HG03139 (cell line): ENCODE measurements around the gene SLC25A30.
A peak's percentile ranks its signal among the peaks of the same experiment; 100 is the strongest.

Experiments used
- ATAC-seq: cut with Tn5 transposase; IDR thresholded peaks from one replicate; pipeline ENCODE4 v1.9.1; 2021; ENCODE audit not compliant: unreplicated experiment

The SLC25A30 gene, protein sequence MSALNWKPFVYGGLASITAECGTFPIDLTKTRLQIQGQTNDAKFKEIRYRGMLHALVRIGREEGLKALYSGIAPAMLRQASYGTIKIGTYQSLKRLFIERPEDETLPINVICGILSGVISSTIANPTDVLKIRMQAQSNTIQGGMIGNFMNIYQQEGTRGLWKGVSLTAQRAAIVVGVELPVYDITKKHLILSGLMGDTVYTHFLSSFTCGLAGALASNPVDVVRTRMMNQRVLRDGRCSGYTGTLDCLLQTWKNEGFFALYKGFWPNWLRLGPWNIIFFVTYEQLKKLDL

GRCh38 chr13:45417790-45418534 is at the start of gene SLC25A30:
Gene SLC25A30 (minus strand): TSS chr13:45418373. CDS start chr13:45411425, 6,948 bp downstream.
- peak; percentile 90 for ATAC-seq

- ATAC-seq: no peak
Measured at GRCh38 chr13:45466359-45466758, 48.2 kb upstream of the SLC25A30 start.

DNA sequence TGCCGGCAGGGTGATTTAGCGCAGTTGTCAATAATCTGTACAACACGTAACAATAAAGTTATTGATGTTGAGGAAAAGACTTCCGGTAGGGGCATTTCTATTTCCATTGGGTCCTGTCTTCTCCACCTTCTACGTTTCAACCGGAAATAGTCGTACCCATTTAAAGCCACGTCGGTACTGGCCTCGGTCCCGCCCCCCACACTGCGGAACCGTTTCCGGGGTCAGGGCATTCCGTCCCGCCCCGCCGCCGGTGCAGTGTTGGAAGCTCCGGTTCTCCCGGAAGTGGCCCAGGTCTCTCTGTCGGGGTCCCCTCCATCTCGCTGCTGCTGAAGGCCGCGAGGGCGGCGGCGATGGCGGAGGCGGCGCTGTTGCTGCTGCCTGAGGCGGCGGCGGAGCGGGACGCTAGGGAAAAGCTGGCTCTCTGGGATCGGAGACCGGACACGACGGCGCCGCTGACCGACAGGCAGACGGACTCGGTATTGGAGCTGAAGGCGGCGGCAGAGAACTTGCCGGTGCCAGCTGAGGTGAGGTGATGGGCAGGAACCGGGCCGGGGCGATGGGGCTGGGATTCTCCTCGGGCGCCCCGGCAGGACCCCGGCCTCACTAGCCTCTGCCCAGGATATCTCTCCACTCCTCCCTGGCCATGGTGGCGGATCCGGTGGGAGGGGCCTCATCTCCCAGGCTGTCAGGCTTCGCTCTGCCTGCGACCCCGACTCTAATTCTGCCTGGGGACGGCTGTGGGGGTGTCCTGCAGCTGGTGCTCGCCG is 46.7 kb upstream of the SLC25A30 start, which contains the start of gene COG3:
Gene COG3 (plus strand): TSS at position 253 of the 767 bp plus-strand sequence. CDS start 98 bp downstream, at position 351.
- ATAC-seq: peak; percentile 96

GRCh38 chr13:45464141-45464686 is 46.0 kb upstream of the SLC25A30 start:
- no peak for ATAC-seq

GRCh38 chr13:45456196-45456972 is 38.2 kb upstream of the SLC25A30 start:
- ATAC-seq: no peak

DNA sequence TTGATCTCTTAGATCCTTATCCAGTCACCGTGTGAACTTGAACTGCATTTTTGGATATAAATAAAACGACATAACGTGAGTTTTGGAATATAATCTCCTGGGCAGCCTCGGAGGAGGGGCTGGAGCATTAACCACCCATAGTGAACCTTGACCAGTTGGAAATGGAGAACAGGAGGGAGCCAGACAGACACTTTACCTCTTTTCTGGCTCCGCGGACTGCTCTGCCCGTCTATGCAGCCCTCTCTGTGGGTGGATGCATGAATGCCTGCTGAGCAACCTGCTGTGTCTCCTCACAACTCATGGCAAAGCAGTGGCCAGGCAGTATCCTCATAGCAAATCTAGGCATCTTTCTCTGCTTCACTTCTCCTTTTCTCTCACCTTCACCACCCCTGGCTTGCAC is 36.0 kb upstream of the SLC25A30 start:
- ATAC-seq: no peak

DNA sequence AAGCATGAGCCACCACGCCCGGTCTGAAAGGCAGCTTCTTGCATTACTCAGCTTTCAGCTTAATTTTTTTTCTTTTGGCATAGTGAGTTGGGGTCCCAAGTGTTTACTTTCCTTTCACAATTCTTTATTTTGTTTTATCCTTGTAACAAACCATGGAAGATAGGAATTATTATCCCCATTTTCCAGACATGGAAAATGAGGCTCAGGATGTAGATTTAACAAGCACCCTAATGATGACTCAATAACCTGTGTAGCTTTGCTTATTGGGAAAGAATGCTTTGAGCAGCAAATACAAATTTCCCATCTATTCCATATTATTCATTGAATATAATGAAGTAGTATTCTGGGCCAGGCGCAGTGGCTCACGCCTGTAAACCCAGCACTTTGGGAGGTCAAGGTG is 33.1 kb upstream of the SLC25A30 start:
- ATAC-seq: no peak

DNA sequence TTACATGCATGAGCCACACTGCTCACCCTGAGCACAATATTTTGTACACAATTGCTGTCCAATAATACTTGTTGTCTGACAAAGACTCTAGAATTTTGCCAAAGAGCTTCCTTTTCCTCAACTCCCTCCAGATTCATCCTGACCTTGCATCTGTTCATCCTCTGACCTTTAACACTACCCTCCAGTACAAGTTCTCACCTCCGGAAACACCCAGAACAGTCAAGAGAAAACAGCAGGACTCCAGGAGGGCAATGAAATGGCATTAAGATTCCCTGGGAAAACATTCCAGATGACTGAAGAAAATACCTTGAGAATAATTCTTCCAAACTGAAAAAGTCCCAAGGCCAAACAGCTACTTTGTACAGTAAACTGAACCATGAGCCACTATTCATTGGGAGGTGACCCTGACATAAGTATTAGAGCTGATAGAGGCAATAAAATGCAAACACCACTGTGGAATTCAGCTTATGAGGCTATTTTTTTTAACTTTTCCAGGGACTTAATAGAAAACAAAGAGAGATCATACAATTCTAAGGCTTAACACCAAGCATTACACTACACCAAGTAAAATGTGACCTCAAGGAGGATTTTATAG is 30.9 kb upstream of the SLC25A30 start:
- no peak for ATAC-seq

- ATAC-seq: no peak
Measured at GRCh38 chr13:45447050-45447661, 29.0 kb upstream of the SLC25A30 start.

- no peak for ATAC-seq
Measured at GRCh38 chr13:45446181-45446580, 28.0 kb upstream of the SLC25A30 start.

DNA sequence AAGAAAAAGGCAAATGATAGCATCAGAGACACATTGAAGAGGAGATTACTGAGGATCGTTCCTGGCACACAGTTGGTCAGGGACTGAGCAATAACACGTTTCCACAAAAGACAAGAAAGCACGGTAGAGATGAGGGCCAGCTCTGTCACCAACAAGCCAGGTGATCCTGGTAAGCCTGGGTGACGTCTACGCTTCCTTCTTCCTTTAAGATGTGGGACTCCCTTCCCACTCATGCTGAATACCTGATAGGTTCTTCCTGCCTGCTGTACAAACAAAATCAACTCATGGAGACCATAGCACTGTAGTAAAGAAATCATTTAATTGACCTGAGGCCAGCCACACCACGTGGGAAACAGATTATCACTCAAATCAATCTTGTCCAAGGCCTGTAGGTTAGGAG is 26.9 kb upstream of the SLC25A30 start:
- no peak for ATAC-seq

GRCh38 chr13:45441633-45442032 is 23.5 kb upstream of the SLC25A30 start:
- ATAC-seq: no peak

DNA sequence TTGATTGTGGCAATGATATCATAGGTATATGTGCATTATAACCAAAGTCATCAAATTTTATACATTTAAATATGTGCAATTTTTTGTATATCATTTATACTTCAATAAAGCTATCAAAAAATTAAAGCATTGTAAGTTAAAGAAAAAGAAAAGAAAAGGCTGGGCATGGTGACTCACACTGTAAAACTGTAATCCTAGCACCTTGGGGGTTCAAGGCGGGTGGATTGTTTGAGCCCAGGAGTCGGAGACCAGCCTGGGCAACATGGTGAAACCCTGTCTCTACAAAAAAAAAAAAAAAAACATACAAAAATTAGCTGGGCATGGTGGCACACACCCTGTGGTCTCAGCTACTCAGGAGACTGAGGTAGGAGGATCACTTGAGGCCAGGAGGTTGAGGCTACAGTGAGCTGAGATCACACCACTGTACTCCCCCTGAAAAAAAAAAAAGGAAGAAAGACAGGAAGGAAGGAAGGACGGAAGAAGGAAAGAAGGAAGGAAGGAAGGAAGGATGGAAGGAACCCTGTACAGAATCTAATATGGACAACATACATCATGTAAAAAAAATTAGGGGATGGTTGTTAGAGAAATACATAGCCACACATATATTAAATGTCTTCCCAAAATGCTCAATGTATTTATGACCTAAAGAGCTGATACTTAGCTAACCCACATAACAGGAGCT is 21.7 kb upstream of the SLC25A30 start:
- ATAC-seq: no peak

DNA sequence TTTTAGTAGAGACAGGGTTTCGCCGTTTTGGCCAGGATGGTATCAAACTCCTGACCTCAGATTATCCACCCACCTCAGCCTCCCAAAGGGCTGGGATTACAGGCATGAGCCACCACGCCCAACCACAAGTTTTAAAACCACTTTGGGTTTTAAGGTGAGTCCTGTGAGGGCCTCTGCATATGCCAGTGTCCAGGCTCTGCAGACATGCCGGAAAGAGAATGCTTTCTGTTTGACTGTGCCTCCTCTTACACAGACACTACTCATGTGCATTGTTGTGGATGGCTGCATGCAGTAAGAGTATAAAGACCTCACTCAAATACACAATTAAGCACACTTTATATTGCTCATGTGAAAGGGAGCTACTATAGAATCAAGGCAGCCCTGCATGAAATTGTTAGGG is 20.8 kb upstream of the SLC25A30 start:
- no peak for ATAC-seq

DNA sequence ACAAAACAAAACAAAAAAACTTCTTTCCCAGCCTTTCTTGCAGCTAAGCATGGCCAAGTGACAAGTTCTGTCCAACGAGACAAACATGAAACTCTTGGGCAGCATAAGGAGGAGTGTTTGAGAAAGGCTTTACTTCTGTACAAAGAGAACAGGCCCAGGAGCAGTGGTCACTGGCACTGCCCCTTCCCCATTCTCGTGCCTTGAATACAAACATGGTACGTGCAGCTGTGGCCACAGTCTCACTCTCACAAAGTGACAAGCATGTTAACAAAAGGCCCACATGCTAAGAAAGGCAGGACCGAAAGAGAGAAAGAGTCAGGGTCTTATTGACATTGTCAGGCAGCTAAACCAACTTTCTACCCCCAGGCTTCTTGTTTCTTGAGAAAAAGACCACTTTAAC is 19.8 kb upstream of the SLC25A30 start:
- ATAC-seq: no peak

DNA sequence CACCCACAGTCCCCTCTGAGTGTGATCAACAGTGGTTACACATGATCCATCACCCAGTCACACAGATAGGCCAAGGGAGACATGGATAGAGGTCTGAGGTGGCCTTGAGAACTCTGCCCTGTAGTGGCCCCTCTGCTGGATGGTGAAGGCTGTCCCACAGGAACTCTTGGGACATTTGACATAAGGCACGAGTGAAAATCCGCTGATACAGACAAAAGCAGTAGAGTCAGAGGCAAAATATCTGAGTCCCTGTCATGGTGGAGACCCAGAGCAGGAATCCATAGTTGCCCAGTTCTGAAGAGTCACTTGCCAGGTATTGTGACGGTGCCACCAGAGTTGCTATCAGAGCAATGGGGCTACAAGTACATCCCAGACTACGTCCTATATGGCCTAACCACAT is 18.8 kb upstream of the SLC25A30 start:
- no peak for ATAC-seq

- ATAC-seq: no peak
Measured at GRCh38 chr13:45436332-45436731, 18.2 kb upstream of the SLC25A30 start.

DNA sequence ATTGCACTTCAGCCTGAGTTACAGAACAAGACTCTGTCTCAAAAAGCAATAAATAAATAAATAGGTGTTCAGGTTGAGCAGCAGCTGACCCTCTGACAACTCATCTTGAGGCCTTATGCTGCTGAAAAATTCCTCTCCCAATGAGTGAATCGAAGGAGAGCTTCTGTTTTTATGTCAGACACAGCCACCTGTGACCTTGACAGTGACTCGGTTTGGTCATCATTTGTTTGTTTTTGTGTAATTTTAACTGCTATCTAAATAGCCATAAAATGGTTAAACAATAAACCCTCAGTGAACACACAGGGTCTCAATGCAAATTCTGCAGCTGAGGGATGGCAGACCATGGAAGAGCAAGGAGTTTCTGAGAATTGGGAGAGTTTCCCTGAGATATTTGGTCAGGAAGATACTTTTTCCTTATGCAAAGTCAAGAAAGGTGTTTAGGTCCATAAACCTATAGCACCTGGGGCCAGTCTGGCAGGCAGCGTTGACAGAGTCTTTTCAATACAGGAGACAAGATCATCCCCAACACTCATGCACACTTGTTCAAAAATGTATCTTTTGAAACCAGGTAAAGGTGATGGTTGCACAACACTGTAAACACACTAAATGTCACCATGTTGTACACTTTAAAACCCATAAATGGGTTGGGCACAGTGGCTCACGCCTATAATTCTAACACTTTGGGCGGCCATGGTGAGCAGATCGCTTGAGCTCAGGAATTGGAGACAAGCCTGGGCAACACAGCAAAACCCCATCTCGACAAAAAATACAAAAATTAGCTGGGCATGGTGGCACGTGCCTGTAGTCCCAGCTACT is 16.6 kb upstream of the SLC25A30 start:
- ATAC-seq: no peak
